HCT116 (cell line): ENCODE measurements around the gene CENPB. TPM values are rescaled to one million over a fixed set of nuclear protein-coding genes. Genes with fewer than 3 reads are reported as not detected.

ENCODE experiments used
- ATAC-seq: fragments of 200-7000 bp; cut with Tn5 transposase; 2 replicates; pipeline ENCODE4 v1.9.1; 2020; ENCODE audit warnings: mild to moderate bottlenecking, moderate library complexity
- BruUV-seq: library from RNA; stranded (reverse); fragments of 400-500 nt; replicated peaks from 2 replicates; lab custom pipeline; 2021; lab: Mats Ljungman, UMichigan
- CTCF ChIA-PET: fragments of 300-600 bp; sonication (Branson Sonifier 250); formaldehyde crosslinking; loops from one replicate; lab custom pipeline; 2021; ENCODE audit warnings: antibody characterized with exemption; lab: Charles Lee
- POLR2A ChIA-PET: fragments of 300-600, 350-600 bp; sonication (Branson Sonifier 250); formaldehyde crosslinking; loops from one replicate; lab custom pipeline; 2021; ENCODE audit warnings: antibody characterized with exemption; lab: Charles Lee
- RAD21 ChIA-PET, 2 experiments: fragments of 300-600 bp; sonication (Branson Sonifier 250); formaldehyde crosslinking; loops; one replicate each; lab custom pipeline; 2023; ENCODE audit warnings: low total read pairs in 2 of 2; ENCODE audit not compliant: uncharacterized antibody in 2 of 2, unreplicated experiment in 2 of 2, low non-redundant PET in 1 of 2; lab: Charles Lee
- DNase-seq: peaks from one replicate; pipeline ENCODE4 v3.0.0-alpha.2; 2010; ENCODE audit warnings: low read depth, low spot score
- H2AFZ ChIP-seq: fragments of 200-600 bp; shearing (Covaris generic), sonication (generic); 2 replicates; pipeline ENCODE4 v1.6.1; 2017; ENCODE audit warnings: low read depth, mixed run types, mixed read lengths, antibody characterized with exemption, low read length; ENCODE audit not compliant: poor library complexity, severe bottlenecking
- H3K27ac ChIP-seq: 2 replicates; pipeline ENCODE4 v1.5.1; 2012; ENCODE audit warnings: low read depth, low read length
- H3K27me3 ChIP-seq: fragments of 200-600 bp; sonication (generic); 2 replicates; pipeline ENCODE4 v1.6.1; 2016; ENCODE audit warnings: mixed run types, low read length, mixed read lengths; ENCODE audit not compliant: insufficient read depth
- H3K36me3 ChIP-seq, 2 experiments: fragments of 200-500 bp in 1 of 2; fragments of 200-600 bp in 1 of 2; sonication (Bioruptor generic) in 1 of 2; sonication (generic) in 1 of 2; 2 replicates each; pipeline versions ENCODE4 v1.5.1 to v1.6.1; 2014 to 2016; ENCODE audit warnings: low read length in 2 of 2, inconsistent platforms in 1 of 2, mixed read lengths in 1 of 2, mixed run types in 1 of 2; ENCODE audit not compliant: insufficient read depth in 2 of 2, control insufficient read depth in 1 of 2
- H3K4me1 ChIP-seq, 2 experiments: fragments of 200-600 bp in 1 of 2; sonication (generic) in 1 of 2; 2 replicates each; pipeline versions ENCODE4 v1.5.1 to v1.6.1; 2012 to 2017; ENCODE audit warnings: low read length in 2 of 2, inconsistent platforms in 1 of 2, mild to moderate bottlenecking in 1 of 2, mixed read lengths in 1 of 2, mixed run types in 1 of 2, moderate library complexity in 1 of 2; ENCODE audit not compliant: insufficient read depth in 2 of 2, control insufficient read depth in 1 of 2
- H3K4me2 ChIP-seq: fragments of 200-600 bp; sonication (generic); 2 replicates; pipeline ENCODE4 v1.6.1; 2017; ENCODE audit warnings: mixed run types, low read length, mixed read lengths
- H3K4me3 ChIP-seq, 2 experiments: fragments of 200-600 bp in 1 of 2; sonication (generic) in 1 of 2; replicated peaks in 1 of 2; 2 replicates each; pipeline ENCODE4 v1.5.1; 2011 to 2016; ENCODE audit warnings: low read length in 2 of 2, control low read depth in 1 of 2, low read depth in 1 of 2, mild to moderate bottlenecking in 1 of 2, mixed read lengths in 1 of 2, mixed run types in 1 of 2
- H3K79me2 ChIP-seq: fragments of 200-600 bp; sonication (generic); 2 replicates; pipeline ENCODE4 v1.6.1; 2017; ENCODE audit warnings: mild to moderate bottlenecking, mixed run types, low read length, moderate library complexity, mixed read lengths; ENCODE audit not compliant: insufficient read depth
- H3K9ac ChIP-seq: fragments of 200-600 bp; sonication (generic); 2 replicates; pipeline ENCODE4 v1.6.1; 2016; ENCODE audit warnings: low read length, mixed read lengths
- H3K9me2 ChIP-seq: fragments of 200-600 bp; sonication (generic), shearing (Covaris generic); 2 replicates; pipeline ENCODE4 v1.6.1; 2017; ENCODE audit warnings: mixed run types, mild to moderate bottlenecking, moderate library complexity; ENCODE audit not compliant: insufficient read depth
- H3K9me3 ChIP-seq, 2 experiments: fragments of 200-500 bp in 1 of 2; fragments of 200-600 bp in 1 of 2; sonication (Bioruptor generic) in 1 of 2; sonication (generic) in 1 of 2; 2 replicates each; pipeline ENCODE4 v1.6.1; 2014 to 2017; ENCODE audit warnings: low read length in 2 of 2, mixed read lengths in 2 of 2, inconsistent platforms in 1 of 2, low read depth in 1 of 2, mild to moderate bottlenecking in 1 of 2, mixed run types in 1 of 2, moderate library complexity in 1 of 2; ENCODE audit not compliant: control insufficient read depth in 1 of 2, insufficient read depth in 1 of 2
- H4K20me1 ChIP-seq: fragments of 200-600 bp; sonication (generic), shearing (Covaris generic); 2 replicates; pipeline ENCODE4 v1.6.1; 2017; ENCODE audit warnings: mixed run types, mild to moderate bottlenecking, moderate library complexity; ENCODE audit not compliant: insufficient read depth
- EGR1 ChIP-seq: IDR thresholded peaks from 2 replicates; pipeline ENCODE4 v1.6.1; 2012; ENCODE audit warnings: low read depth
- ELF1 ChIP-seq: IDR thresholded peaks from 2 replicates; pipeline ENCODE4 v1.6.1; 2012; ENCODE audit warnings: low read depth, borderline replicate concordance
- EZH2phosphoT487 ChIP-seq: fragments of 200-600 bp; IDR thresholded peaks from 2 replicates; pipeline ENCODE4 v1.6.1; 2018; ENCODE audit warnings: antibody characterized with exemption, borderline replicate concordance
- FOSL1 ChIP-seq: IDR thresholded peaks from 2 replicates; pipeline ENCODE4 v1.6.1; 2012; ENCODE audit warnings: low read depth
- JUND ChIP-seq: IDR thresholded peaks from 2 replicates; pipeline ENCODE4 v1.6.1; 2012
- TCF7L2 ChIP-seq: IDR thresholded peaks from 2 replicates; pipeline ENCODE4 v1.7.0; 2011; ENCODE audit warnings: borderline replicate concordance, inconsistent platforms; ENCODE audit not compliant: insufficient read depth, insufficient read length; ENCODE audit errors: extremely low read depth
- ZNF274 ChIP-seq: fragments of 200-500 bp; sonication (Bioruptor generic); IDR thresholded peaks from 2 replicates; pipeline ENCODE4 v1.6.1; 2014; ENCODE audit warnings: mild to moderate bottlenecking, low read depth, low read length, inconsistent platforms
- intact Hi-C: fragments of 100-400 bp; cut with micrococcal nuclease; formaldehyde crosslinking; loops from 2 replicates; pipeline ENCODE4 v1.10.0; 2022
- total RNA-seq: library from RNA; stranded (reverse); gene quantifications from one replicate; pipeline ENCODE4 v1.2.1, GENCODE V29; 2021; ENCODE audit not compliant: unreplicated experiment
- TF ChIP-seq, protein P1 (sequence below): IDR thresholded peaks from 2 replicates; pipeline ENCODE4 v1.6.1; 2011; ENCODE audit warnings: mild to moderate bottlenecking, low read length, moderate library complexity; ENCODE audit not compliant: insufficient replicate concordance; ENCODE audit errors: extremely low read depth

Gene CENPB
- total RNA-seq, 1 experiment from 2014 or later: 67.2 TPM

DNA sequence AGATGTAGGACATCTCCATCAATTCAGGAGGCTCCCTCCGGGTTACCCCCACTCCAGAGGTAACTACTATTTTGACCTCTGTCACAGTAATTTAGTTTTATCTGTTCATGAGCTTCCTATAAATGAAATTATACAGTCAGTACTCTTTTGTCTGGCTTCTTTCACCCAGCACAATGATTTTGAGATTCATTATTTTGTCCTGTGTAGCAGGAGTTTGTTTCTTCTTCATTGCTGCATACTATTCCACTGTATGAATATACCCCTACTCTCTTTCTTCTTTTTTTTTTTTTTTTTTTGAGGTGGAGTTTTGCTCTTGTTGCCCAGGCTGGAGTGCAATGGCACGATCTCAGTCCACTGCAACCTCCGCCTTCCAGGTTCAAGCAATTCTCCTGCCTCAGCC lies 22.0 kb upstream of the CENPB start:
- Histone ChIP-seq H3K9me3 (no peaks in the 10 kb centered on the region), H3K4me2 (peak overlapping the region; percentile 65), H2AFZ (no peak overlapping the region), H3K4me1 (peaks cover 70 to 91% of the 10 kb centered on the region in 2 experiments), H3K27ac (peak overlapping the region; percentile 100), H3K9ac (peak overlapping the region; percentile 71), H3K9me2 (no peaks in the 10 kb centered on the region), H3K36me3 (peaks cover 2 to 21% of the 10 kb centered on the region in 2 experiments; a peak in 2 of 4 replicates), H3K4me3 (no peak overlapping the region), H3K79me2 (peaks cover 7% of the 10 kb centered on the region), H4K20me1 (no peaks in the 10 kb centered on the region), H3K27me3 (no peaks in the 10 kb centered on the region)
- intact Hi-C loops: no loop called here
- ChIA-PET RAD21 (interaction anchor here in 1 of 2 experiments (0.7 kb wide), 1 partner anchor 11 kb away, joined by 5 read pairs; no protein-coding TSS in a partner anchor), POLR2A (no interaction called here), CTCF (no interaction called here)
- TSS peak; percentile 63 for BruUV-seq
- DNase-seq (no peak), ATAC-seq (no peak)
- no peak for TF ChIP-seq FOSL1
- TF ChIP-seq EGR1: no peak
- TF ChIP-seq, protein P1, sequence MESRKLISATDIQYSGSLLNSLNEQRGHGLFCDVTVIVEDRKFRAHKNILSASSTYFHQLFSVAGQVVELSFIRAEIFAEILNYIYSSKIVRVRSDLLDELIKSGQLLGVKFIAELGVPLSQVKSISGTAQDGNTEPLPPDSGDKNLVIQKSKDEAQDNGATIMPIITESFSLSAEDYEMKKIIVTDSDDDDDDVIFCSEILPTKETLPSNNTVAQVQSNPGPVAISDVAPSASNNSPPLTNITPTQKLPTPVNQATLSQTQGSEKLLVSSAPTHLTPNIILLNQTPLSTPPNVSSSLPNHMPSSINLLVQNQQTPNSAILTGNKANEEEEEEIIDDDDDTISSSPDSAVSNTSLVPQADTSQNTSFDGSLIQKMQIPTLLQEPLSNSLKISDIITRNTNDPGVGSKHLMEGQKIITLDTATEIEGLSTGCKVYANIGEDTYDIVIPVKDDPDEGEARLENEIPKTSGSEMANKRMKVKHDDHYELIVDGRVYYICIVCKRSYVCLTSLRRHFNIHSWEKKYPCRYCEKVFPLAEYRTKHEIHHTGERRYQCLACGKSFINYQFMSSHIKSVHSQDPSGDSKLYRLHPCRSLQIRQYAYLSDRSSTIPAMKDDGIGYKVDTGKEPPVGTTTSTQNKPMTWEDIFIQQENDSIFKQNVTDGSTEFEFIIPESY: no peak
- TF ChIP-seq TCF7L2: no peak
- no peak for TF ChIP-seq EZH2phosphoT487

DNA sequence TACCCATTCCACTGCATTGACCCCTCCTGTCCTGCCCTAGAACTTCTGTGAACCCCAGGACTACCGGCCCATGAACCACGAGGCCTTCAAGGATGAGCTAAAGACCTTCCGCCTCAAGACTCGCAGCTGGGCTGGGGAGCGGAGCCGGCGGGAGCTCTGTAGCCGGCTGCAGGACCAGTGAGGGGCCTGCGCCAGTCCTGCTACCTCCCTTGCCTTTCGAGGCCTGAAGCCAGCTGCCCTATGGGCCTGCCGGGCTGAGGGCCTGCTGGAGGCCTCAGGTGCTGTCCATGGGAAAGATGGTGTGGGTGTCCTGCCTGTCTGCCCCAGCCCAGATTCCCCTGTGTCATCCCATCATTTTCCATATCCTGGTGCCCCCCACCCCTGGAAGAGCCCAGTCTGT lies 18.2 kb upstream of the CENPB start:
- CTCF ChIA-PET: interaction anchor here (1.6 kb wide), 1 partner anchor 9 kb away, joined by 5 read pairs; the partner anchor contains the start of gene CDC25B

More for the DNA sequence above, 18.2 kb upstream of the CENPB start:
- no TSS peak for BruUV-seq
- ATAC-seq: no peak
- H3K9me3 ChIP-seq: no peaks in the 10 kb centered on the region
- TF ChIP-seq ELF1: no peak
- TF ChIP-seq JUND: no peak
- no peak for TF ChIP-seq ZNF274
- RAD21 ChIA-PET: no interaction called here
- H3K4me1 ChIP-seq: peaks cover 47 to 76% of the 10 kb centered on the region in 2 experiments
- no peaks in the 10 kb centered on the region for H3K9me2 ChIP-seq
- H3K4me3 ChIP-seq: no peak overlapping the region
- H3K27me3 ChIP-seq: no peaks in the 10 kb centered on the region
- H3K4me2 ChIP-seq: peak overlapping the region; percentile 65; the same call in 1 of the 2 replicates
- H3K79me2 ChIP-seq: peaks cover 33% of the 10 kb centered on the region
- H4K20me1 ChIP-seq: no peaks in the 10 kb centered on the region
- no peak for DNase-seq
- H3K36me3 ChIP-seq: peaks cover 20 to 56% of the 10 kb centered on the region in 2 experiments; a peak in 3 of 4 replicates
- H3K27ac ChIP-seq: peak overlapping the region; percentile 100
- peak overlapping the region; percentile 71; the same call in 1 of the 2 replicates for H3K9ac ChIP-seq
- H2AFZ ChIP-seq: no peak overlapping the region
- POLR2A ChIA-PET: no interaction called here
- intact Hi-C loops: no loop called here
